GM12878 (cell line): ENCODE results near the gene MDGA2.
"Not testable (repeated sequence)": the region's sequence is repeated elsewhere in the genome, so short reads cannot be mapped to it uniquely, and the experiment has no call there.

Source experiments
- BHLHE40 ChIP-seq, 2 experiments: fragments of 450-650 bp in 1 of 2; IDR thresholded peaks; 2 replicates each; pipeline ENCODE4 v1.6.1; 2011 to 2017; ENCODE audit warnings: low read depth in 2 of 2, borderline replicate concordance in 1 of 2, improper control_type of control experiment in 1 of 2, low read length in 1 of 2, mild to moderate bottlenecking in 1 of 2
- CHD2 ChIP-seq: IDR thresholded peaks from 2 replicates; pipeline ENCODE4 v1.6.1; 2011; ENCODE audit warnings: low read depth, low read length, improper control_type of control experiment, borderline replicate concordance
- CREB1 ChIP-seq: IDR thresholded peaks from 2 replicates; pipeline ENCODE4 v1.6.1; 2012; ENCODE audit warnings: low read depth, mild to moderate bottlenecking, inconsistent platforms
- MYC ChIP-seq: IDR thresholded peaks from 2 replicates; pipeline ENCODE4 v1.6.1; 2011; ENCODE audit warnings: mild to moderate bottlenecking, low read length, moderate library complexity, inconsistent platforms; ENCODE audit not compliant: insufficient read depth, insufficient replicate concordance, insufficient read length, severe bottlenecking
- POLR2AphosphoS5 ChIP-seq: IDR thresholded peaks from 2 replicates; pipeline ENCODE4 v1.6.1; 2011; ENCODE audit warnings: mild to moderate bottlenecking, low read length, inconsistent platforms
- SP1 ChIP-seq: IDR thresholded peaks from one replicate; pipeline ENCODE4 v1.6.1; 2011; ENCODE audit warnings: low read depth, low read length
- TCF7 ChIP-seq: IDR thresholded peaks from 2 replicates; pipeline ENCODE4 v1.6.1; 2014; ENCODE audit warnings: antibody characterized with exemption, borderline replicate concordance
- TF ChIP-seq, protein P1 (sequence below): fragments of 450-650 bp; IDR thresholded peaks from 2 replicates; pipeline ENCODE4 v1.6.1; 2017; ENCODE audit warnings: mild to moderate bottlenecking, low read depth, inconsistent platforms; ENCODE audit not compliant: poor library complexity, severe bottlenecking

DNA sequence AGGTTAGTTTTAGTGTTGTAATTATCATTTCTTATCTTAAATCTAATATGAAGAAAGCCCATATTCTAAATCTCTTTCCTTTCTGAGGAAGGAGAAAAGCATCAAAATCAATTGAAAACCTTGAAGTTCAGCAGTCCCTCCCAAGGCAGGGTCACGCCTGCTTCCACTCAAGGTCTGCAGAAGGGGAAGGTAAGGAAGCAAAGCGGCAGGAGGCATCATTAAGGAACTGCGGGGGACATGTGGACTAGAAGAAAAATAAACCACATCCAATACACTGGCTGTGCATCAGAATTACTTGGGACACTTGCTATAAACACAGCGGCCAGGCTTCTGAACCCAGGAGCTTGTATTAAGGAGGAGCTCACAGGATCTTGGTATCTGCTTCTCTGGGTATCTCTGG is 759.9 kb downstream of the MDGA2 start:
- not testable (repeated sequence) for TF ChIP-seq BHLHE40 (IDR thresholded peaks at IDR 0.05; ENCODE audit: borderline replicate concordance in 1 of 2, low read depth in 2 of 2, low read length in 1 of 2); TCF7; MYC; CREB1; POLR2AphosphoS5; SP1; CHD2
- TF ChIP-seq, protein P1, sequence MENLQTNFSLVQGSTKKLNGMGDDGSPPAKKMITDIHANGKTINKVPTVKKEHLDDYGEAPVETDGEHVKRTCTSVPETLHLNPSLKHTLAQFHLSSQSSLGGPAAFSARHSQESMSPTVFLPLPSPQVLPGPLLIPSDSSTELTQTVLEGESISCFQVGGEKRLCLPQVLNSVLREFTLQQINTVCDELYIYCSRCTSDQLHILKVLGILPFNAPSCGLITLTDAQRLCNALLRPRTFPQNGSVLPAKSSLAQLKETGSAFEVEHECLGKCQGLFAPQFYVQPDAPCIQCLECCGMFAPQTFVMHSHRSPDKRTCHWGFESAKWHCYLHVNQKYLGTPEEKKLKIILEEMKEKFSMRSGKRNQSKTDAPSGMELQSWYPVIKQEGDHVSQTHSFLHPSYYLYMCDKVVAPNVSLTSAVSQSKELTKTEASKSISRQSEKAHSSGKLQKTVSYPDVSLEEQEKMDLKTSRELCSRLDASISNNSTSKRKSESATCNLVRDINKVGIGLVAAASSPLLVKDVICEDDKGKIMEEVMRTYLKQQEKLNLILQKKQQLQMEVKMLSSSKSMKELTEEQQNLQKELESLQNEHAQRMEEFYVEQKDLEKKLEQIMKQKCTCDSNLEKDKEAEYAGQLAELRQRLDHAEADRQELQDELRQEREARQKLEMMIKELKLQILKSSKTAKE, result not testable (repeated sequence)
